Measurements from ENCODE around the gene PCDHAC2. TPM values are rescaled to one million over a fixed set of nuclear protein-coding genes. Genes with fewer than 3 reads are reported as not detected.

Gene PCDHAC2
- total and polyA plus RNA-seq, 2 of the 13 experiments (the other 11 are each of a cell fraction or from before 2014, with no cell fraction given) = not detected

DNA sequence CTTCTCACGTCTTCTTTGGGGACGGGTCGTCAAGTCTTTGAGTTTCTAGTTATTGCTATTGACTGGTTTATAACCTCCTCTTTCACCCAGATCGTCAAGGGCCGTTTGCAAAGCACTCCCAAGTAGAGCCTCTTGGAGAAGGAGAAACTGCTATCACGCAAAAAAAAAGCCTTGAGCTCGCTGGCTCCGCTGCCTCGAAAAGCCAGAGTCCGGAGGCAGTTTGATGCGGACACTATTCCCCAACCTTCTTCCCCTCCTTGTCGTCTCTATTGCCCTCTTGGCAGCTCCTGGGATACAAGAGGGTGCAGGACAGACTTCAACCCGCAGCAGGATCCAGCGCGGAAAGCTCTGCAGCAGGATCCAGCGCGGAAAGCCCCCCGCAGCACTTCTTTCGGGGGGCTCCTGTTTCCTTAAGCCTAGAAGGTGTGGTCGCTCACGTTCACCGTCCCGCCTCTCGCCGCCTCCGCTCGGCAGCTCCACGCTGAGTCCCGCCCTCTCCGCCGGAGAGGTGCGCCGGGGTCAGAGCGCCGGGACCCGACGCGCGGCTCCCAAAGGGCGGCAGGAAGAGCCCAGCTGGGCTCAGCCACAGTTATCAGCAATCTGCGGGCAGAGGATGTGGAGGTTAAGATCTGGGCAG is 40.4 kb upstream of the PCDHAC2 start, which contains the start of gene PCDHAC1 (continued):
- no peak for TF ChIP-seq ISL2 (CRISPR knock-in tag; IDR thresholded peaks at IDR 0.05)

DNA sequence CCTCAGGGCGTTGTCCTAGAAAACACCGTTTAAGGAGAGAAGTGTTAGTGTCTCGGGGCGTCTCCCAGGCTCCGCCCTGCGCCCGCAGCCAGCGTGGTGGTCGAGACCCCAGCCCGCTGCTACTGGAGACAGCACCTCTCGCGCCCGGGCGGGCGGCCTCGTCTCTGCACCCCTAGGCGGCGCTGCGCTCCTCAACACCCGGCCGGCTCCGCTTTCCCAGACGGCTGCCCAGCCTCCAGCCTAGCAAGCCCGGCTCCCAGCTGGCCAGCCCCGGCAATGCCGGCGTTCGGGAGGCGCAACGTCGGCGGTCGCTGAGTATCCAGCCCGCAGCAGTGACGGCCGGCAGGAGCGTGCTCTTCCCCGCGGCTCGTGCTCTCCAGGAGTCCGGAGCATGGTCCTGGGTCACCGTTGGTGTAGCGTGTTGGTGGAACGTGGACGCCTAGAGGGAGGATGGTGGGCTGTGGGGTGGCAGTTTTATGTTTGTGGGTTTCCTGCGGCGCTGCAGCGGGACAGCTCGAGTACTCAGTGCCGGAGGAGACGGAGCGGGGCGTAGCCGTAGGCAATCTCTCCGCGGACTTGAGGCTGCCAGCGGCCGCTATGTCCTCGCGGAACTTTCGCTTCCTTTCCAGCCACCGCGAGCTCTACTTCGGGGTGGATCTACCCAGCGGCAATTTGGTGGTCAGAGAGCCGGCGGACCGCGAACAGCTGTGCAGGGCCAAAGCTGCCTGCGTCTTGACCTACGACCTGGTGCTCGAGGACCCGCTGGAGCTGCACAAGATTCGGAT is 39.6 kb upstream of the PCDHAC2 start:
- ChIA-PET CTCF (ENCODE audit: low intra/inter-chr PET ratio, low total read pairs) (no interaction called here), POLR2A (no interaction called here)
- FAIRE-seq = no peak
- no peaks in the 10 kb centered on the region for H3K4me1 ChIP-seq (ENCODE audit: insufficient read depth, low read length)
- H3K79me2 ChIP-seq (ENCODE audit: insufficient read depth, low read length) = no peaks in the 10 kb centered on the region
- no TSS peak for BruUV-seq (replicated peaks)
- no peak overlapping the region for H3K4me3 ChIP-seq (replicated peaks in 1 of 3; ENCODE audit: insufficient read depth in 1 of 3, low read depth in 2 of 3, low read length in 3 of 3)
- H3K36me3 ChIP-seq (replicated peaks in 1 of 2; ENCODE audit: control insufficient read depth in 1 of 2, insufficient read depth in 2 of 2, low read length in 2 of 2) = no peaks in the 10 kb centered on the region
- WGBS (ENCODE audit: low lambda C conversion rate) = 79% methylated on average over 60 of the region's 74 CpGs
- no peak for ATAC-seq
- no peak overlapping the region for H2AFZ ChIP-seq (ENCODE audit: low read length)
- no peak for DNase-seq (ENCODE audit: low spot score)
- intact Hi-C loops (cut with micrococcal nuclease; ENCODE audit: unreplicated experiment) = no loop called here
- H3K9ac ChIP-seq (ENCODE audit: insufficient read depth, low read depth, low read length) = no peak overlapping the region
- H4K20me1 ChIP-seq (ENCODE audit: insufficient read depth, low read length) = no peaks in the 10 kb centered on the region
- no peak overlapping the region for H3K4me2 ChIP-seq (ENCODE audit: low read depth, low read length)
- H3K27ac ChIP-seq (ENCODE audit: extremely low read length, insufficient read depth, low read length) = no peak overlapping the region
- in situ Hi-C loops (cut with HindIII; ENCODE audit: extremely low pct_ligation_motif_present, low pct_unique_long_range_greater_than_20kb) = no loop called here
- peaks cover 2 to 17% of the 10 kb centered on the region in 2 experiments; a peak in 3 of 5 replicates for H3K27me3 ChIP-seq (ENCODE audit: control insufficient read depth in 1 of 2, insufficient read depth in 2 of 2, low read length in 2 of 2)
- no peaks in the 10 kb centered on the region for H3K9me3 ChIP-seq (ENCODE audit: low read length)
- no peak for TF ChIP-seq U2AF2 (IDR thresholded peaks at IDR 0.05; ENCODE audit: low read depth, low read length)
- TF ChIP-seq AGO1 (IDR thresholded peaks at IDR 0.05; ENCODE audit: low read depth, low read length, poor library complexity, severe bottlenecking) = no peak
- no peak for TF ChIP-seq RFX3 (CRISPR knock-in tag; IDR thresholded peaks at IDR 0.05)
- TF ChIP-seq ZNF7 (CRISPR knock-in tag; IDR thresholded peaks at IDR 0.05) = no peak
- TF ChIP-seq TBP (CRISPR knock-in tag; IDR thresholded peaks at IDR 0.05) = no peak
- no peak for TF ChIP-seq NCOA5 (CRISPR knock-in tag; IDR thresholded peaks at IDR 0.05)
- TF ChIP-seq TOPORS (CRISPR knock-in tag; IDR thresholded peaks at IDR 0.05) = no peak
- TF ChIP-seq ZNF746 (CRISPR knock-in tag; IDR thresholded peaks at IDR 0.05) = no peak
- no peak for TF ChIP-seq ZBTB1 (CRISPR knock-in tag; IDR thresholded peaks at IDR 0.05; ENCODE audit: borderline replicate concordance)
- no peak for TF ChIP-seq MLXIP (CRISPR knock-in tag; IDR thresholded peaks at IDR 0.05; ENCODE audit: borderline replicate concordance)
- no peak for TF ChIP-seq ZNF501 (CRISPR knock-in tag; IDR thresholded peaks at IDR 0.05)
- TF ChIP-seq PTBP1 (IDR thresholded peaks at IDR 0.05; ENCODE audit: low read depth, low read length, poor library complexity, severe bottlenecking) = no peak

All from HepG2 (cell line).